Panc1 (cell line): Measurements from ENCODE around the gene TBXT. TPM values are rescaled to one million over a fixed set of nuclear protein-coding genes. Genes with fewer than 3 reads are reported as not detected.

Experiments
- ATAC-seq: fragments of 200-7000 bp; cut with Tn5 transposase; 2 replicates; pipeline ENCODE4 v1.9.1; 2020; ENCODE audit warnings: mild to moderate bottlenecking, moderate library complexity
- BruUV-seq: library from RNA; stranded (reverse); fragments of 400-500 nt; replicated peaks from 2 replicates; lab custom pipeline; 2021; lab: Mats Ljungman, UMichigan
- CTCF ChIA-PET: fragments of 300-600 bp; sonication (Branson Sonifier 250); formaldehyde crosslinking; loops from one replicate; lab custom pipeline; 2022; ENCODE audit warnings: antibody characterized with exemption; lab: Charles Lee
- POLR2A ChIA-PET: fragments of 300-600 bp; sonication (Branson Sonifier 250); formaldehyde crosslinking; loops from one replicate; lab custom pipeline; 2022; ENCODE audit warnings: antibody characterized with exemption; lab: Charles Lee
- DNase-seq: peaks from one replicate; pipeline ENCODE4 v3.0.0-alpha.2; 2010; ENCODE audit warnings: low read depth, low spot score
- H3K27ac ChIP-seq: 2 replicates; pipeline ENCODE4 v1.5.1; 2011; ENCODE audit warnings: mild to moderate bottlenecking, low read length, inconsistent platforms
- H3K27me3 ChIP-seq: fragments of 200-500 bp; sonication (Bioruptor generic); 2 replicates; pipeline ENCODE4 v1.6.0; 2014; ENCODE audit warnings: low read length, inconsistent platforms; ENCODE audit not compliant: control insufficient read depth, insufficient read depth
- H3K36me3 ChIP-seq: fragments of 200-500 bp; sonication (Bioruptor generic); 2 replicates; pipeline ENCODE4 v1.5.1; 2014; ENCODE audit warnings: inconsistent platforms, mild to moderate bottlenecking, low read length, moderate library complexity; ENCODE audit not compliant: control insufficient read depth, insufficient read depth
- H3K4me1 ChIP-seq: 2 replicates; pipeline ENCODE4 v1.5.1; 2011; ENCODE audit warnings: inconsistent platforms, mild to moderate bottlenecking, low read length, moderate library complexity; ENCODE audit not compliant: control insufficient read depth, insufficient read depth
- H3K4me3 ChIP-seq, 2 experiments: 2 replicates each; pipeline ENCODE4 v1.5.1; 2011 to 2012; ENCODE audit warnings: low read depth in 2 of 2, low read length in 2 of 2, mild to moderate bottlenecking in 2 of 2, inconsistent platforms in 1 of 2, moderate library complexity in 1 of 2
- H3K9me3 ChIP-seq: fragments of 200-500 bp; sonication (Bioruptor generic); 2 replicates; pipeline ENCODE4 v1.5.1; 2014; ENCODE audit warnings: low read depth, mild to moderate bottlenecking, inconsistent platforms, low read length, moderate library complexity; ENCODE audit not compliant: control insufficient read depth, insufficient read depth
- CTCF ChIP-seq: fragments of 450-650 bp; IDR thresholded peaks from 2 replicates; pipeline ENCODE4 v1.5.1; 2017; ENCODE audit warnings: mild to moderate bottlenecking
- POLR2AphosphoS5 ChIP-seq: IDR thresholded peaks from 2 replicates; pipeline ENCODE4 v1.6.1; 2012; ENCODE audit warnings: mild to moderate bottlenecking, low read depth, low read length, moderate library complexity
- REST ChIP-seq, 2 experiments: IDR thresholded peaks; 2 replicates each; pipeline ENCODE4 v1.6.1; 2011 to 2012; ENCODE audit warnings: low read depth in 2 of 2, control low read depth in 1 of 2, low read length in 1 of 2, mild to moderate bottlenecking in 1 of 2, moderate library complexity in 1 of 2; ENCODE audit not compliant: insufficient read depth in 1 of 2
- SIN3A ChIP-seq: IDR thresholded peaks from 2 replicates; pipeline ENCODE4 v1.6.1; 2012; ENCODE audit warnings: low read depth, mild to moderate bottlenecking, low read length, moderate library complexity, borderline replicate concordance; ENCODE audit not compliant: insufficient read depth
- TCF7L2 ChIP-seq: IDR thresholded peaks from 2 replicates; pipeline ENCODE4 v1.6.1; 2011; ENCODE audit warnings: mild to moderate bottlenecking, low read depth, low read length, inconsistent platforms
- in situ Hi-C: cut with HindIII; loops from 2 replicates; pipeline ENCODE4 v1.10.0; 2016; ENCODE audit warnings: low sequenced_read_pairs, low pct_unique_long_range_greater_than_20kb
- intact Hi-C: fragments of 100-400 bp; cut with micrococcal nuclease; formaldehyde crosslinking; loops from one replicate; pipeline ENCODE4 v1.10.0; 2022; ENCODE audit not compliant: unreplicated experiment
- total RNA-seq: library from RNA; stranded (reverse); gene quantifications from one replicate; pipeline ENCODE4 v1.2.1, GENCODE V29; 2021; ENCODE audit not compliant: unreplicated experiment

TBXT gene
- total RNA-seq, 1 experiment from 2014 or later = not detected

- no peaks in the 10 kb centered on the region for H3K4me1 ChIP-seq
- no peak overlapping the region for H3K4me3 ChIP-seq
- no peaks in the 10 kb centered on the region for H3K9me3 ChIP-seq
- peaks cover 3% of the 10 kb centered on the region; the same call in 1 of the 2 replicates for H3K27me3 ChIP-seq
- CTCF ChIA-PET = no interaction called here
- TF ChIP-seq TCF7L2 = no peak
- no peak for TF ChIP-seq POLR2AphosphoS5
- TF ChIP-seq REST (IDR thresholded peaks at IDR 0.05; ENCODE audit: insufficient read depth in 1 of 2, low read depth in 2 of 2, low read length in 1 of 2) = no peak
- no peak for TF ChIP-seq SIN3A
- TF ChIP-seq CTCF = no peak
- in situ Hi-C loops (no loop called here), intact Hi-C loops (no loop called here)
- H3K36me3 ChIP-seq = no peaks in the 10 kb centered on the region
- no peak overlapping the region for H3K27ac ChIP-seq
- BruUV-seq = no TSS peak
- ATAC-seq (no peak), DNase-seq (no peak)
- POLR2A ChIA-PET = interaction anchor here (0.6 kb wide), 1 partner anchor 701 kb away, joined by 20 read pairs; no protein-coding TSS in a partner anchor
Measured at GRCh38 chr6:166206510-166207283, 39.0 kb upstream of the TBXT start.

GRCh38 chr6:166206066-166206465 lies 38.4 kb upstream of the TBXT start:
- in situ Hi-C loops = no loop called here
- intact Hi-C loops = no loop called here
- no peaks in the 10 kb centered on the region for H3K4me1 ChIP-seq
- TF ChIP-seq POLR2AphosphoS5 (no peak), REST (IDR thresholded peaks at IDR 0.05; ENCODE audit: insufficient read depth in 1 of 2, low read depth in 2 of 2, low read length in 1 of 2) (no peak), TCF7L2 (no peak), CTCF (no peak), SIN3A (no peak)
- POLR2A ChIA-PET = no interaction called here
- no peaks in the 10 kb centered on the region for H3K36me3 ChIP-seq
- H3K27ac ChIP-seq = no peak overlapping the region
- H3K4me3 ChIP-seq = no peak overlapping the region
- no peak for ATAC-seq
- CTCF ChIA-PET = no interaction called here
- no peak for DNase-seq
- no TSS peak for BruUV-seq
- no peaks in the 10 kb centered on the region for H3K27me3 ChIP-seq
- no peaks in the 10 kb centered on the region for H3K9me3 ChIP-seq
